Measurements from ENCODE around the gene ZFYVE1.
A peak's percentile ranks its signal among the peaks of the same experiment; 100 is the strongest.

The ZFYVE1 gene

GRCh38 chr14:72952171-72952570 lies 74.7 kb downstream of the ZFYVE1 start:
- no peak for DNase-seq (ENCODE audit: extremely low read depth, insufficient read length)
- no peaks in the 10 kb centered on the region for H3K27me3 ChIP-seq (replicated peaks; ENCODE audit: control insufficient read depth, insufficient read depth, low read length)
- no peak overlapping the region for H3K4me3 ChIP-seq (replicated peaks; ENCODE audit: low read depth, low read length)
- TF ChIP-seq CTCF (IDR thresholded peaks at IDR 0.05; ENCODE audit: insufficient read depth, low read length, poor library complexity, severe bottlenecking), result no peak
- peaks cover 17% of the 10 kb centered on the region for H3K36me3 ChIP-seq (ENCODE audit: control insufficient read depth, insufficient read depth, low read length)

- no peaks in the 10 kb centered on the region for H3K27me3 ChIP-seq (replicated peaks; ENCODE audit: control insufficient read depth, insufficient read depth, low read length)
- TF ChIP-seq CTCF (IDR thresholded peaks at IDR 0.05; ENCODE audit: insufficient read depth, low read length, poor library complexity, severe bottlenecking), result peak; percentile 85
- H3K4me3 ChIP-seq (replicated peaks; ENCODE audit: low read depth, low read length), result no peak overlapping the region
- peaks cover 12% of the 10 kb centered on the region for H3K36me3 ChIP-seq (ENCODE audit: control insufficient read depth, insufficient read depth, low read length)
- DNase-seq (ENCODE audit: extremely low read depth, insufficient read length), result no peak
These were observed 78.3 kb downstream of the ZFYVE1 start for GRCh38 chr14:72948481-72949138.

GRCh38 chr14:72947366-72948160 lies 79.3 kb downstream of the ZFYVE1 start:
- H3K36me3 ChIP-seq (ENCODE audit: control insufficient read depth, insufficient read depth, low read length), result peaks cover 18% of the 10 kb centered on the region
- H3K27me3 ChIP-seq (replicated peaks; ENCODE audit: control insufficient read depth, insufficient read depth, low read length), result no peaks in the 10 kb centered on the region
- no peak overlapping the region for H3K4me3 ChIP-seq (replicated peaks; ENCODE audit: low read depth, low read length)
- no peak for TF ChIP-seq CTCF (IDR thresholded peaks at IDR 0.05; ENCODE audit: insufficient read depth, low read length, poor library complexity, severe bottlenecking)
- DNase-seq (ENCODE audit: extremely low read depth, insufficient read length), result no peak

GRCh38 chr14:72946491-72946890 lies 80.4 kb downstream of the ZFYVE1 start:
- TF ChIP-seq CTCF (IDR thresholded peaks at IDR 0.05; ENCODE audit: insufficient read depth, low read length, poor library complexity, severe bottlenecking), result no peak
- Histone ChIP-seq H3K4me3 (replicated peaks; ENCODE audit: low read depth, low read length) (no peak overlapping the region), H3K27me3 (replicated peaks; ENCODE audit: control insufficient read depth, insufficient read depth, low read length) (no peaks in the 10 kb centered on the region), H3K36me3 (ENCODE audit: control insufficient read depth, insufficient read depth, low read length) (peaks cover 19% of the 10 kb centered on the region)
- DNase-seq (ENCODE audit: extremely low read depth, insufficient read length), result no peak

GRCh38 chr14:72945356-72946027 lies 81.4 kb downstream of the ZFYVE1 start:
- no peak for TF ChIP-seq CTCF (IDR thresholded peaks at IDR 0.05; ENCODE audit: insufficient read depth, low read length, poor library complexity, severe bottlenecking)
- no peak for DNase-seq (ENCODE audit: extremely low read depth, insufficient read length)
- H3K36me3 ChIP-seq (ENCODE audit: control insufficient read depth, insufficient read depth, low read length), result peaks cover 22% of the 10 kb centered on the region
- no peak overlapping the region for H3K4me3 ChIP-seq (replicated peaks; ENCODE audit: low read depth, low read length)
- H3K27me3 ChIP-seq (replicated peaks; ENCODE audit: control insufficient read depth, insufficient read depth, low read length), result no peaks in the 10 kb centered on the region
